HL-60/S4 treated with retinoic acid at 250 ng/mL for 4 days and 3 days (cell line): Measurements from ENCODE around the gene CCDC92.

ENCODE experiments used
- in situ Hi-C: fragments of 300-500 bp; cut with MboI; formaldehyde crosslinking; loops from 2 replicates; pipeline ENCODE4 v1.7.0; 2022; ENCODE audit warnings: low sequenced_read_pairs

The CCDC92 gene

GRCh38 chr12:123972457-123973401, at the start of gene CCDC92, which contains the start of gene ZNF664:
Gene CCDC92, minus strand, starts transcription at chr12:123972831. Its CDS starts 28,526 bp downstream, at chr12:123944305.
Gene ZNF664, plus strand, starts transcription at chr12:123973215. Its CDS starts 38,930 bp downstream, at chr12:124012145.
- in situ Hi-C loops, result no loop called here

DNA sequence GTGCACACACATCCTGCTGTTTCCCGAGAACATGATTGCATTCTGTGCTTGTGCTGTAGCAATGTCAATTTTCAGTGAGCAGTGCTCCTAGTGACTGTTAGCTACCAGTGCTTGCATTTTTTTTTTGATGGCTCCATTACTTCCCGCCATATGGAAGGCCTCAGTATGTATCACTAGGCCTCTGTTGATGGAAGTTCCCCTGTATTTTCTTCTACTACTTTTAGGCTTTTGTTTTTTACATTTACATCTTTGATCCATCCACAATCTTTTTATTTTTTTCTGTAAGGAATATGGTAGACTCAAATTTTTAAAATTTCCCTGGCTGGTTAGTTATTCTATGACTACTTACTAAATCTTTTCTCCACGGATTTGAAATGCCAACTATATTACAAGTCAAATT, 49.5 kb upstream of the CCDC92 start:
- in situ Hi-C loops, result no loop called here

DNA sequence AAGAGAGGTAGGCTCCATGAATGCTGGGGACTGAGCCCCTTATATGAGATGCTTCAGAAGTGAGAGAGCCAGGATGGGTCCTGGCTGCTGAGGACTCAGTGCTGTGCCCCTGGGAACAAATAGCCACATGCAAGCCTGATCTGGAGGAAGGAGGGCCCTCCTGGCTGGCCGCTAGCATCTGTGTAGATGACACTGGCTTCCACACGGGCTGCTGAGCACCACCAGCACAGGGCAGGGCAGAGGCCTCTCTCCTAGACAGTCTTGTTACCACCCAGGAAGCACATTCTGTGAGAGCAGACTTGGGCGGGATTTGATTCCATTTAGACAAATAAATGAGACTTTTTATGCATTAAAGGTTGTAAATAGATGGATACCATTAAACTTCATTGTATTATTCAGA, 48.4 kb upstream of the CCDC92 start:
- in situ Hi-C loops, result no loop called here

DNA sequence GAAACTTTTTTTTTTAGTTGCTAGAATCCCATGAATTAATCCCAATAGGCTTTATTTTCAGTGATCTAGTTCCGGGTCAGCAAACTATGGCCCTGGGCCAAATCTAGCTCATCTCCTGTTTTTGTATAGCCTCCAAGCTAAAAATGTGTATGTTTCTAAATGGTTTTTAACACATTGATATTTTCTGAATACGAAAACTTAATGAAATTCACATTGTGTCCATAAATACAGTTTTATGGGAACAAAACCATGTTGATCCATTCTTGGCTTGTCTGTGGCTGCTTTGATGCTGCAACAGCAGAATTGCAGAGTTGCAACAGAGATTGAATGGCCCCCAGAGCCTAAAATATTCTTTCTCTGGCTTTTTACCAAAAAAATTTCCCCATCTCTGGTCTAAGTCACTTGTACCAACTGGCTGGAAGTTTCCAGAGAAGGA, 47.9 kb upstream of the CCDC92 start:
- in situ Hi-C loops, result no loop called here

GRCh38 chr12:124019115-124019514, 46.5 kb upstream of the CCDC92 start:
- in situ Hi-C loops, result no loop called here

- in situ Hi-C loops, result no loop called here
Measured at GRCh38 chr12:124018539-124018938, 45.9 kb upstream of the CCDC92 start.

- in situ Hi-C loops, result no loop called here
Measured at GRCh38 chr12:124017064-124017463, 44.4 kb upstream of the CCDC92 start.

DNA sequence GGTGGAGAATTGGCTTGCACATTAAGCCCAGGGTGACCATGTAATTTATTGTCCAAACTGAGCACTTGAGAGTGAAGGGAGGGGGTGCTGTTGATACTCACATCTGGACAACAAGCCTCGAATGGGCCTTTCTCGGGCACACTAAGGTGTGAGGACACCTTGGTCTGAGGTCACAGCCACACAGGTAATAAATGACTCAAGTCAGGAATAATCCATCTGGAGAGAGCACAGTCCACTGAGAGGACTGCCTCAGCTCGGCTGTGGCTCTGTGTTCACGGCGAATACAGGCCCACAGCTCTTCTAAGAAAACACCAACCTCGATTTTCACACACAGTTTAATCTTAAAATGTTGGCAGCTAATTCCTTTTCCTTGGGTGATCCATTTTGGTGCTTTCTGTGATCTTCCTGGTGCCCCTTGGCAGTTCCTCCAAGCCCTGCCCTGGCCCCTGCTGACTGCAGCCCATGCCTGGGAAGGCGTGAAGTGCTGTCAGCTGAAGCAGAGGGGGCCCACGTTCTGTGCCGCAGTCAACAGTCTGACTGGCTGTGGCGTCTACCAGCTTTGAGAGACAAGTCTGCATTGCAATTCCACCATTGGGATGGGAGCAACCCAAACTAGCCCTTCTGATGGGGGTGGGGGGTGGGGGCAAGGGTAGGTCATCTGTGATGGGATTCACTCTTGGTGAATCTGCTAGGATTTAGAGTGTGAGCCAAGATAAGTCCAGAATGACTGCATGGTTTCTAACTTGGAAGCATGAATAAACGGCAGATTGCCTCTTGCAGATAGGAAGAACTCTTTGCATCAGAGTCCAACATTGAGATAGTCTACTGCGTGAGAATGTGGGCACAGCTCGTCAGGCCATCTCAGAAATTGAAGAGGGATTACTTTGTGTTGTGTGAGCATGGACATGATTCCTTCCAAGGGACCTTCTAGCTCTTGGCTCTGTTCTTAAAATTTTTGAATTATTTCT, 43.1 kb upstream of the CCDC92 start:
- in situ Hi-C loops, result no loop called here

DNA sequence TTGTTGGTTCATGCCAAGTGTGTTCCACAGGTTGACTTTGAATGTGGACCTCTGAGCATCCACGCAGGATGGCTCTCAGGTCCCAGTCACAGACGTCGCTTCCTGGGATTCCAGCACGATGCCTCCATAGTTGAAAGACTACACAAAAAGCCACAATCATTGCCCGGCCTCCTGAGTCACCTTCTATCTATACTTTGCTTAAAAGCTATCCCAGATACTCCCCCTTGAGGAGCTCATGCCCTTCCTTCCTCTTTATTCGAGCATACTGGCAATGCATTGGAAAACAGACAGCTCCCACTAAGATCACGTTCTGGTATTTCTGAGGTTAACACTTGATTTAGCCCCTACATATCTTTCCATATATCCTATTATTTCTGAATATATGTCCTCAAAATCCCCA, 40.4 kb upstream of the CCDC92 start:
- in situ Hi-C loops, result no loop called here

- in situ Hi-C loops, result no loop called here
Measured at GRCh38 chr12:124011435-124012115, 38.9 kb upstream of the CCDC92 start.

GRCh38 chr12:124010687-124011086, 38.1 kb upstream of the CCDC92 start:
- in situ Hi-C loops, result no loop called here

- in situ Hi-C loops, result no loop called here
Measured at GRCh38 chr12:124009781-124010180, 37.1 kb upstream of the CCDC92 start.

DNA sequence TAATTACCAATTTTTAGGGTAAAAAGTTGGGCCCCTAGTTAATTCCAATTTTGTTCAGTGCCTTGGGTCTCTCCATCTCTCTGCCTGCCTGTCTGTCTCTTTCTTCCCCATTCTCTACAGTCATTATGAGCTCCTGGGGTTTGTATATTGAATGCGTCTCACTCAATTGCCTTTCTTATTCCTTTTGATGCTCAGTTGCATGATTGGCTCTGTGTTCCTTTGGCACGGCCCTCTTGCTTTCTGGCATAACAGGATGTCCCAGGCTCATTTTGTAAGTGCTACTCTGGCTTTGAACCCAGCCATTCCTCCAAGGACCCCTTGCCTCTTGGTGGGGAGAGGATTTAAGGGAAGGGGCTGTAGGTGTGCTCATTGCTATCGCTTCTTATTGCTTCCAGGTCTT, 36.0 kb upstream of the CCDC92 start:
- in situ Hi-C loops, result no loop called here

DNA sequence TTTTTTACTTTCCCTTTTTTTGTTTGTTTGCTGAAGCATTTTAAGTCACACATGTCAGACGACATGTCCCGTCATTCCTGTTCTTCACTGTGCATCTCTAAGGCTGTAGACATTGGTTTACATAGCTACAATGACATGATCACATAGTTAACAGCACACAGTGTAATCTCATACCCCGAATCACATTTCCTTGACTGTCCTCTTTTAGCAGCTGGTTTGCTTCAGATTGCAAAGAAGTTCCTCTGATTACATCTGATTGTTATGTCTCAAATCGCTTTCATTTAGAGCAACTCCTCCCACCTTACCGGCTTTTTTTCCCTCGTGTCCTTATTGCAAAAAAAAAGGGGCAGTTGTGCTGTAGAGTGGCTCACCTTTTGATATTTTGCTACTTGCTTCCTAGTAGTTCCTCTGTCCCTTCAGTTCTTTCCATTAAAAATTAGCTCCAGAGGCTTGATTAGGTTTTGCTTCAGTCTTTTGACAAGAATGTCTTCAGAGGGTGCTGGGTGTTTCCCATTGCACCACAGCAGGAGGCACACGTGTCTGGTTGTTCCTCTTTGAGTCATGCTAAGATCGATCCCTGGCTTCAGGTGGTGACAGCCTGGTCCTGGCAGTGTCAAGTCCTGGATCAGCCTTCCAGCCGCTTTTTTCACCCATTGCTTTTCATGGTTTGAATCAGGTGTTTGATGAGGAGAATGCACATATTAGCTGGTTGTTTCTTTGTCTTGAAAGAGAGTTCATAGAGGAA, 35.4 kb upstream of the CCDC92 start:
- in situ Hi-C loops, result no loop called here

GRCh38 chr12:124006846-124007713, 34.4 kb upstream of the CCDC92 start:
- in situ Hi-C loops, result no loop called here

DNA sequence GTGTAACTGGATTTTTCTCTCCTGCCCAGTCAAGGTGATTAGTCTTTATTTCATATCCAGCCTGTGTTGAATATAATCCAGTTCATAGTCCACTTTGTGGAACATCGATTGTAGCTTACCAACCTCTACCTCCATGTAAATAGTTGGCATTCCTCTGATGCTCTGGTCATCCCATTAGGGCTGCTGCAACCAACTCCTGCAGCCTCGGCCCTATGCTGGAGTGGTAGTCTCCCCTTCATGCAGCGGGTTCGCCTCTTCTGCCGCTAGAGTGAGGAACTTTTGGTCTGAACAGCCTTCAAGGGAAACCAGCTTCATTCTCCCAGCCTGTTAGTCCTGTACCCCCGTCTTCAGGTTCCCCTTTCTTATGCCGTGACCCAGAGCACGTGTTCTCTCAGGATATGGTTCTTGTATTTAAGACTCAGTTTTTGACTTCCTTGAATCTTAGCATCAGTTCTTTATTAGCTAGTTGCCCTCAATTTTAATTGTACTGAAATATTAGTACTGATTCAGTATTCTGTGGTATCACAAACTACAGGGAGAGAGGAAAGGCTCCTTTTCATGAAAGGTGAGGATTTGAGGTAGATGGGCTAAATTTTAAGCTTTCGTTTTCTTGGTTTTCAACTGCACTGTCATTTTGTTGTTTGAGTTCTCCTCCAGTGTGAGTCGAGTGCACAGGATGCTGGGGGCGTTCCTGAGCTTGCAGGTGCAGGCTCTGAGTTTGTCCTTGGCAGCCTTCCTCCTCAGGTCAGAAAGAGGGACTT, 33.6 kb upstream of the CCDC92 start:
- in situ Hi-C loops, result no loop called here

- in situ Hi-C loops, result no loop called here
Measured at GRCh38 chr12:124004233-124004875, 31.7 kb upstream of the CCDC92 start.

DNA sequence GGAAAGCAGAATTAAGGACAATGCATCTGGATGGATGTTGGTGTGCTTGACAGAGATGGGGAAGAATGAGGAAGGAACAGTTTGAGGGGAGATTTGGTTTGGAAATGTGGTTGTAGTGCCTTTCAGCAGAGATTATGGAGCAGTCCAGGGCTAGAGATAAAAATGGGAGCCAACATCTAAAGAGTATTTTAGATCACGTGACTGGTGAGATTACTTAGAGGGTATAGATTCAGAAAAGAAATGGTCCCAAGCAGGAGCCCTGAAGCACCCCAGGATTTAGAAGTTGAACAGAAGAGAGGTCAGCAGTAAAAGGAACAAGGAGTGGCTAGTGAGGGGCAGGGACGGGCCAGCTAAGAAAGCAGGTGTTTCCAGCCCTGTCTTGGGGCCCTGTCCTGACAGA, 30.0 kb upstream of the CCDC92 start:
- in situ Hi-C loops, result no loop called here
